Liver (tissue), 9 donors: ENCODE results near the gene TMEM184A. TPM values are rescaled to one million over a fixed set of nuclear protein-coding genes. Genes with fewer than 3 reads are reported as not detected.

Experiments used
- DNase-seq: peaks from one replicate; pipeline ENCODE4 v3.0.0-alpha.2; 2017; ENCODE audit warnings: low spot score
- H3K27ac ChIP-seq, 2 donors: one replicate each; pipeline ENCODE4 v1.7.0; 2013; ENCODE audit warnings: inconsistent platforms in 2 of 2, low read length in 2 of 2, control low read depth in 1 of 2, low read depth in 1 of 2, mild to moderate bottlenecking in 1 of 2
- H3K27me3 ChIP-seq, 4 donors: one replicate each; pipeline versions ENCODE4 v1.6.1 to v1.7.0; 2013; ENCODE audit warnings: low read length in 3 of 4, inconsistent platforms in 1 of 4, mild to moderate bottlenecking in 1 of 4, moderate library complexity in 1 of 4; ENCODE audit not compliant: control insufficient read depth in 4 of 4, insufficient read depth in 4 of 4
- H3K36me3 ChIP-seq, 4 donors: one replicate each; pipeline versions ENCODE4 v1.6.1 to v1.7.0; 2013; ENCODE audit warnings: low read length in 3 of 4, mild to moderate bottlenecking in 3 of 4, low read depth in 1 of 4, moderate library complexity in 1 of 4; ENCODE audit not compliant: control insufficient read depth in 4 of 4, insufficient read depth in 3 of 4
- H3K4me1 ChIP-seq, 4 donors: one replicate each; pipeline versions ENCODE4 v1.6.1 to v1.7.0; 2013; ENCODE audit warnings: low read length in 3 of 4, mild to moderate bottlenecking in 3 of 4, moderate library complexity in 1 of 4; ENCODE audit not compliant: control insufficient read depth in 4 of 4, insufficient read depth in 4 of 4
- H3K4me3 ChIP-seq, 3 donors: one replicate each; pipeline versions ENCODE4 v1.6.1 to v1.7.0; 2013; ENCODE audit warnings: low read length in 3 of 3, control low read depth in 1 of 3, low read depth in 1 of 3, mild to moderate bottlenecking in 1 of 3
- H3K9ac ChIP-seq, 2 donors: one replicate each; pipeline ENCODE4 v1.7.0; 2013; ENCODE audit warnings: low read length in 2 of 2, mild to moderate bottlenecking in 2 of 2, moderate library complexity in 2 of 2, control low read depth in 1 of 2, low read depth in 1 of 2
- H3K9me3 ChIP-seq, 4 donors: one replicate each; pipeline versions ENCODE4 v1.6.1 to v1.7.0; 2013; ENCODE audit warnings: low read length in 3 of 4; ENCODE audit not compliant: control insufficient read depth in 4 of 4
- ATF3 ChIP-seq: IDR thresholded peaks from 2 replicates; pipeline ENCODE4 v1.6.1; 2016; ENCODE audit warnings: antibody characterized with exemption
- CTCF ChIP-seq: fragments of 150-350 bp; IDR thresholded peaks from 2 replicates; pipeline ENCODE4 v1.5.1; 2017; ENCODE audit warnings: improper control_type of control experiment, low read depth, low read length; ENCODE audit not compliant: missing input control
- FOXA1 ChIP-seq: IDR thresholded peaks from 2 replicates; pipeline ENCODE4 v1.6.1; 2016; ENCODE audit warnings: antibody characterized with exemption
- GABPA ChIP-seq, 2 donors: IDR thresholded peaks in 1 of 2; conservative IDR thresholded peaks in 1 of 2; 2 replicates each; pipeline ENCODE4 v1.6.1; 2016; ENCODE audit warnings: antibody characterized with exemption in 2 of 2, mild to moderate bottlenecking in 1 of 2, moderate library complexity in 1 of 2
- HNF4A ChIP-seq, 2 donors: conservative IDR thresholded peaks; 2 replicates each; pipeline ENCODE4 v1.6.1; 2016; ENCODE audit warnings: antibody characterized with exemption in 2 of 2, mild to moderate bottlenecking in 2 of 2
- JUND ChIP-seq, 2 donors: IDR thresholded peaks; 2 replicates each; pipeline ENCODE4 v1.6.1; 2016; ENCODE audit warnings: antibody characterized with exemption in 2 of 2
- MAX ChIP-seq: IDR thresholded peaks from 2 replicates; pipeline ENCODE4 v1.6.1; 2016; ENCODE audit warnings: antibody characterized with exemption
- NR2F2 ChIP-seq: IDR thresholded peaks from 2 replicates; pipeline ENCODE4 v1.6.1; 2016; ENCODE audit warnings: antibody characterized with exemption
- RAD21 ChIP-seq, 2 donors: IDR thresholded peaks; 2 replicates each; pipeline ENCODE4 v1.6.1; 2016; ENCODE audit warnings: antibody characterized with exemption in 2 of 2, mild to moderate bottlenecking in 2 of 2
- REST ChIP-seq: IDR thresholded peaks from 2 replicates; pipeline ENCODE4 v1.6.1; 2016; ENCODE audit warnings: antibody characterized with exemption, mild to moderate bottlenecking
- RXRA ChIP-seq, 2 donors: IDR thresholded peaks; 2 replicates each; pipeline ENCODE4 v1.6.1; 2017 to 2018; ENCODE audit warnings: antibody characterized with exemption in 2 of 2, mild to moderate bottlenecking in 1 of 2
- SP1 ChIP-seq: IDR thresholded peaks from 2 replicates; pipeline ENCODE4 v1.6.1; 2018; ENCODE audit warnings: antibody characterized with exemption, mild to moderate bottlenecking
- TAF1 ChIP-seq: conservative IDR thresholded peaks from 2 replicates; pipeline ENCODE4 v1.6.1; 2016; ENCODE audit warnings: antibody characterized with exemption, mild to moderate bottlenecking
- YY1 ChIP-seq: IDR thresholded peaks from 2 replicates; pipeline ENCODE4 v1.6.1; 2016; ENCODE audit warnings: antibody characterized with exemption, mild to moderate bottlenecking
- ZBTB33 ChIP-seq: IDR thresholded peaks from 2 replicates; pipeline ENCODE4 v1.6.1; 2016; ENCODE audit warnings: antibody characterized with exemption
- WGBS: extraction: QIAGEN DNeasy Blood & Tissue Kit; methylation state at CpG from one replicate; pipeline ENCODE4 v1.1.7; 2013; 5-methylcytosine and 5-hydroxymethylcytosine counted together
- polyA plus RNA-seq, 2 donors: library from polyadenylated mRNA; stranded (reverse) in 1 of 2; unstranded in 1 of 2; fragments of 200-250 nt in 1 of 2; fragments of >200 nt in 1 of 2; fragmentation: Nextera tagmentation in 1 of 2; extraction: Ambion mirVana in 1 of 2; gene quantifications; one replicate each; pipeline versions ENCODE4 v1.2.1 to v1.2.3, GENCODE V29; 2013 to 2015
- total RNA-seq, 2 donors: library from RNA; depleted of rRNA; stranded (reverse); fragments of >200 nt; gene quantifications; one replicate each; pipeline ENCODE4 v1.2.3, GENCODE V29; 2014
- donor health status: healthy.
- donor health status: healthy.
- donor health status: healthy.
- donor health status: healthy.
- donor health status: healthy.

Gene TMEM184A
- total and polyA plus RNA-seq, 4 donors, result 1.6 to 12.6 (median 11.4) TPM

- H3K27me3 ChIP-seq, result no peaks in the 10 kb centered on the region
- 70% methylated on average over 6 of the region's 6 CpGs for WGBS
- no peak for TF ChIP-seq ZBTB33
- TF ChIP-seq REST, result no peak
- no peak for TF ChIP-seq TAF1
- TF ChIP-seq YY1, result no peak
- TF ChIP-seq FOXA1, result no peak
- TF ChIP-seq SP1, result no peak
- TF ChIP-seq RAD21 (IDR thresholded peaks at IDR 0.05), result no peak
- no peak for TF ChIP-seq GABPA (IDR thresholded peaks at IDR 0.05 in 1 of 2, conservative IDR thresholded peaks at IDR 0.05 in 1 of 2)
- TF ChIP-seq NR2F2, result no peak
- TF ChIP-seq CTCF, result no peak
- TF ChIP-seq RXRA (IDR thresholded peaks at IDR 0.05), result no peak
- TF ChIP-seq ATF3, result no peak
- no peak for TF ChIP-seq JUND (IDR thresholded peaks at IDR 0.05)
- TF ChIP-seq HNF4A (conservative IDR thresholded peaks at IDR 0.05), result no peak
- H3K27ac ChIP-seq, result no peak overlapping the region
- DNase-seq, result no peak
- H3K4me1 ChIP-seq, result peaks cover 0 to 7% (median 2%) of the 10 kb centered on the region in 4 donors
- H3K4me3 ChIP-seq, result no peak overlapping the region
- H3K9ac ChIP-seq, result no peak overlapping the region
- peaks cover 0 to 9% (median 1%) of the 10 kb centered on the region in 4 donors for H3K9me3 ChIP-seq
- no peaks in the 10 kb centered on the region for H3K36me3 ChIP-seq
Observed at GRCh38 chr7:1591396-1591795, 35.4 kb upstream of the TMEM184A start.

- peaks cover 0 to 7% (median 2%) of the 10 kb centered on the region in 4 donors for H3K4me1 ChIP-seq
- no peaks in the 10 kb centered on the region for H3K27me3 ChIP-seq
- 77% methylated on average over 9 of the region's 9 CpGs for WGBS
- H3K36me3 ChIP-seq, result no peaks in the 10 kb centered on the region
- no peak for DNase-seq
- H3K4me3 ChIP-seq, result no peak overlapping the region
- no peak overlapping the region for H3K27ac ChIP-seq
- H3K9me3 ChIP-seq, result peaks cover 0 to 9% (median 1%) of the 10 kb centered on the region in 4 donors
- no peak overlapping the region for H3K9ac ChIP-seq
- TF ChIP-seq ZBTB33 (no peak), GABPA (IDR thresholded peaks at IDR 0.05 in 1 of 2, conservative IDR thresholded peaks at IDR 0.05 in 1 of 2) (no peak), CTCF (no peak), SP1 (no peak), ATF3 (no peak), FOXA1 (no peak), HNF4A (conservative IDR thresholded peaks at IDR 0.05) (no peak), MAX (no peak), JUND (IDR thresholded peaks at IDR 0.05) (no peak)
Observed at GRCh38 chr7:1590887-1591286, 34.9 kb upstream of the TMEM184A start.
